B cell (primary cell): Measurements from ENCODE around the gene CPNE4. TPM values are rescaled to one million over a fixed set of nuclear protein-coding genes. Genes with fewer than 3 reads are reported as not detected.

Source experiments
- ATAC-seq: fragments of 200-7000 bp; cut with Tn5 transposase; one replicate; pipeline ENCODE4 v1.10.0; 2021; ENCODE audit warnings: low read depth, mild to moderate bottlenecking, moderate number of reproducible peaks, moderate library complexity
- CTCF ChIA-PET: fragments of 350-600 bp; sonication (Branson Sonifier 250); formaldehyde crosslinking; loops from one replicate; lab custom pipeline; 2021; ENCODE audit warnings: antibody characterized with exemption, inconsistent platforms; lab: Charles Lee
- POLR2A ChIA-PET: fragments of 350-600 bp; sonication (Branson Sonifier 250); formaldehyde crosslinking; loops from one replicate; lab custom pipeline; 2021; ENCODE audit warnings: antibody characterized with exemption; lab: Charles Lee
- DNase-seq: peaks from one replicate; pipeline ENCODE4 v3.0.0; 2013
- H2AFZ ChIP-seq: 2 replicates; pipeline ENCODE4 v1.6.1; 2012; ENCODE audit warnings: mild to moderate bottlenecking, low read depth, low read length; ENCODE audit not compliant: insufficient read depth, poor library complexity, severe bottlenecking
- H3K27ac ChIP-seq, 2 donors: 1 replicate in 1 of 2; 2 replicates in 1 of 2; pipeline ENCODE4 v1.5.1; 2012 to 2013; ENCODE audit warnings: low read length in 2 of 2, mild to moderate bottlenecking in 2 of 2, moderate library complexity in 1 of 2
- H3K27me3 ChIP-seq, 4 experiments: fragments of 200-600 bp in 1 of 4; sonication (generic) in 1 of 4; replicated peaks in 1 of 4; 1 replicate in 2 of 4; 2 replicates in 2 of 4; pipeline versions ENCODE4 v1.6.1 to v1.7.0; 2013 to 2016; ENCODE audit warnings: low read length in 3 of 4, mild to moderate bottlenecking in 2 of 4, mixed read lengths in 1 of 4, moderate library complexity in 1 of 4; ENCODE audit not compliant: insufficient read depth in 4 of 4, control insufficient read depth in 3 of 4; ENCODE audit errors: control extremely low read depth in 1 of 4
- H3K36me3 ChIP-seq, 2 experiments: replicated peaks in 1 of 2; 1 replicate in 1 of 2; 2 replicates in 1 of 2; pipeline versions ENCODE4 v1.6.1 to v1.7.1; 2013; ENCODE audit warnings: low read length in 1 of 2; ENCODE audit not compliant: insufficient read depth in 2 of 2, control insufficient read depth in 1 of 2; ENCODE audit errors: control extremely low read depth in 1 of 2, extremely low read depth in 1 of 2
- H3K4me1 ChIP-seq, 2 donors: fragments of 200-600 bp in 1 of 2; sonication (generic) in 1 of 2; 1 replicate in 1 of 2; 2 replicates in 1 of 2; pipeline versions ENCODE4 v1.5.1 to v1.6.1; 2013 to 2017; ENCODE audit warnings: low read length in 2 of 2; ENCODE audit not compliant: control insufficient read depth in 2 of 2, insufficient read depth in 2 of 2
- H3K4me2 ChIP-seq: replicated peaks from 2 replicates; pipeline ENCODE3; 2012; ENCODE audit warnings: mild to moderate bottlenecking, low read depth, low read length; ENCODE audit not compliant: poor library complexity, severe bottlenecking
- H3K4me3 ChIP-seq, 5 experiments: fragments of 200-600 bp in 1 of 5; sonication (generic) in 1 of 5; 1 replicate in 3 of 5; 2 replicates in 2 of 5; pipeline versions ENCODE4 v1.5.1 to v1.7.0; 2011 to 2016; ENCODE audit warnings: low read length in 4 of 5, mild to moderate bottlenecking in 4 of 5, low read depth in 2 of 5, control low read depth in 1 of 5, moderate library complexity in 1 of 5; ENCODE audit not compliant: insufficient read depth in 1 of 5; ENCODE audit errors: control extremely low read depth in 1 of 5, extremely low read depth in 1 of 5
- H3K79me2 ChIP-seq: fragments of 200-600 bp; sonication (generic); one replicate; pipeline ENCODE4 v1.6.0; 2016; ENCODE audit warnings: low read length; ENCODE audit not compliant: control insufficient read depth, insufficient read depth
- H3K9ac ChIP-seq: fragments of 200-600 bp; sonication (generic); 2 replicates; pipeline ENCODE4 v1.6.1; 2017; ENCODE audit warnings: mild to moderate bottlenecking, low read length, moderate library complexity
- H3K9me3 ChIP-seq, 3 donors: one replicate each; pipeline versions ENCODE4 v1.6.1 to v1.7.1; 2013; ENCODE audit warnings: low read length in 2 of 3; ENCODE audit not compliant: control insufficient read depth in 2 of 3, insufficient read depth in 1 of 3; ENCODE audit errors: control extremely low read depth in 1 of 3
- H4K20me1 ChIP-seq: 2 replicates; pipeline ENCODE4 v1.6.0; 2012; ENCODE audit warnings: mild to moderate bottlenecking, low read length; ENCODE audit not compliant: insufficient read depth, control insufficient read depth, poor library complexity, severe bottlenecking
- H3K27ac Mint-ChIP-seq: one replicate; pipeline ENCODE4 v1.8.0; 2021; ENCODE audit warnings: mixed read lengths
- H3K27me3 Mint-ChIP-seq: one replicate; pipeline ENCODE4 v1.8.0; 2021; ENCODE audit warnings: mixed read lengths
- H3K4me1 Mint-ChIP-seq: one replicate; pipeline ENCODE4 v1.8.0; 2021; ENCODE audit warnings: mixed read lengths
- H3K4me3 Mint-ChIP-seq: one replicate; pipeline ENCODE4 v1.8.0; 2021; ENCODE audit warnings: mixed read lengths
- H3K9me3 Mint-ChIP-seq: one replicate; pipeline ENCODE4 v1.8.0; 2022; ENCODE audit warnings: mixed read lengths; ENCODE audit not compliant: insufficient read depth
- EZH2 ChIP-seq: IDR thresholded peaks from 2 replicates; pipeline ENCODE4 v1.6.1; 2012; ENCODE audit warnings: borderline replicate concordance, low read depth, mild to moderate bottlenecking, moderate library complexity, low read length; ENCODE audit not compliant: insufficient read depth, poor library complexity, severe bottlenecking
- WGBS: methylation state at CpG from one replicate; pipeline ENCODE4 v1.1.5; 2013; ENCODE audit warnings: missing lambda C conversion rate; ENCODE audit not compliant: insufficient coverage; 5-methylcytosine and 5-hydroxymethylcytosine counted together
- intact Hi-C: fragments of 100-400 bp; cut with micrococcal nuclease; formaldehyde crosslinking; loops from one replicate; pipeline ENCODE4 v1.10.0; 2022
- polyA plus RNA-seq: library from polyadenylated mRNA; depleted of rRNA; stranded (reverse); fragments of >200 nt; gene quantifications from 2 replicates; pipeline ENCODE4 v1.2.3, GENCODE V29; 2012
- total RNA-seq, 2 donors: library from RNA; stranded (reverse); fragments of 120-200 nt in 1 of 2; gene quantifications; 1 replicate in 1 of 2; 2 replicates in 1 of 2; pipeline versions ENCODE4 v1.2.3 to v1.2.4, GENCODE V29; 2013 to 2022
- TF ChIP-seq, protein P1 (sequence below): fragments of 200-600 bp; IDR thresholded peaks from one replicate; pipeline ENCODE4 v1.8.0; 2022; ENCODE audit warnings: antibody characterized with exemption, mild to moderate bottlenecking

The CPNE4 gene
- total and polyA plus RNA-seq, 2 donors (not counting 1 experiment from before 2014, with no cell fraction given), result not detected

DNA sequence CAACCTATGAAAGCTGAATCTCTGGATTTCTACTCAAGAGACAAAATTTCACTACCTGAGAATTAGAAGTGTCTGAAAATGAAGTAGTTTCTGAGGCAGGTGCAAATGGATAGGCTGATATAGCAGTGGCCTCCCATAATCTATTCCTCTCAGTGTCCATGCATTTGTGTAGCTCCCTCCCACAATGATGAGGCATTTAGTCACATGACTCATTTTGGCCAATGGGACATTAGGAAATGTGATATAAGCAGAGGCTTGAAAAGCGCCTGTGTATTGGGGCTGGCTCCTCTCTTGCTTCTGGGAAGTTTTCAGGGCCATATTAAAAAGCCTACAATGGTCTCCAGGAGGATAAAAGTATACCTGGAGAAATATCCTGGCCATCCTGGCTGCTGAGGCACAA lies 452.4 kb downstream of the CPNE4 start:
- H3K4me3 ChIP-seq, result no peak overlapping the region
- no peak for TF ChIP-seq EZH2
- TF ChIP-seq, protein P1, sequence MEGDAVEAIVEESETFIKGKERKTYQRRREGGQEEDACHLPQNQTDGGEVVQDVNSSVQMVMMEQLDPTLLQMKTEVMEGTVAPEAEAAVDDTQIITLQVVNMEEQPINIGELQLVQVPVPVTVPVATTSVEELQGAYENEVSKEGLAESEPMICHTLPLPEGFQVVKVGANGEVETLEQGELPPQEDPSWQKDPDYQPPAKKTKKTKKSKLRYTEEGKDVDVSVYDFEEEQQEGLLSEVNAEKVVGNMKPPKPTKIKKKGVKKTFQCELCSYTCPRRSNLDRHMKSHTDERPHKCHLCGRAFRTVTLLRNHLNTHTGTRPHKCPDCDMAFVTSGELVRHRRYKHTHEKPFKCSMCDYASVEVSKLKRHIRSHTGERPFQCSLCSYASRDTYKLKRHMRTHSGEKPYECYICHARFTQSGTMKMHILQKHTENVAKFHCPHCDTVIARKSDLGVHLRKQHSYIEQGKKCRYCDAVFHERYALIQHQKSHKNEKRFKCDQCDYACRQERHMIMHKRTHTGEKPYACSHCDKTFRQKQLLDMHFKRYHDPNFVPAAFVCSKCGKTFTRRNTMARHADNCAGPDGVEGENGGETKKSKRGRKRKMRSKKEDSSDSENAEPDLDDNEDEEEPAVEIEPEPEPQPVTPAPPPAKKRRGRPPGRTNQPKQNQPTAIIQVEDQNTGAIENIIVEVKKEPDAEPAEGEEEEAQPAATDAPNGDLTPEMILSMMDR, result no peak
- H3K4me2 ChIP-seq, result no peak overlapping the region
- ATAC-seq (no peak), DNase-seq (no peak)
- no peak overlapping the region for H3K27ac ChIP-seq
- peaks cover 3% of the 10 kb centered on the region for H3K27me3 Mint-ChIP-seq
- H4K20me1 ChIP-seq, result no peaks in the 10 kb centered on the region
- H3K79me2 ChIP-seq, result no peaks in the 10 kb centered on the region
- no peak overlapping the region for H3K27ac Mint-ChIP-seq
- no peaks in the 10 kb centered on the region for H3K9me3 ChIP-seq
- POLR2A ChIA-PET, result no interaction called here
- no peak overlapping the region for H3K9ac ChIP-seq
- whole genome bisulfite sequencing, result 89% methylated on average over 1 of the region's 1 CpG
- CTCF ChIA-PET, result no interaction called here
- intact Hi-C loops, result no loop called here
- H2AFZ ChIP-seq, result no peak overlapping the region
- H3K27me3 ChIP-seq, result no peaks in the 10 kb centered on the region
- no peaks in the 10 kb centered on the region for H3K36me3 ChIP-seq
- H3K4me3 Mint-ChIP-seq, result no peak overlapping the region
- H3K4me1 ChIP-seq, result no peaks in the 10 kb centered on the region
- no peaks in the 10 kb centered on the region for H3K4me1 Mint-ChIP-seq
- H3K9me3 Mint-ChIP-seq, result no peaks in the 10 kb centered on the region

DNA sequence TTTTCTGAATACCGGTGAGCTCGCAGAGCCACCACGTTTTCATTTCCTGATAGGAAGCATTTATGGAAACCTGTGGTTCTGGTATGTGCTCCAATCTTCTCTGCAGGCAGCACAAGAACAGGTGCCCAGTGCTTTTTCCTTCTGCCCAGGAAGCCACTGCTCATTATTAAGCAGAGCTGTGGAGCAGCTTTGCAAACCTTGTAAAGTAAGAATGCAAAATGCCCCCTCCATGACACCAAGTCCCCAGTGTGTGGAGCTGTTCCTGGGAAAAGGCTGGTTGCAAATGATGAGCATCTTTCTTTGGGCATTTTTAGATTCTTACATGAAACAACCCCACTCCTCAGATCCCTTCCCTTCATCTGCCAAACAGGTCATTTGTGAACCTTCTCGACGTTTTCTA lies 466.4 kb downstream of the CPNE4 start:
- Mint-ChIP-seq H3K27me3 (peaks cover 15% of the 10 kb centered on the region), H3K27ac (no peak overlapping the region), H3K9me3 (no peaks in the 10 kb centered on the region), H3K4me3 (no peak overlapping the region), H3K4me1 (no peaks in the 10 kb centered on the region)
- Histone ChIP-seq H3K27ac (no peak overlapping the region), H3K4me3 (no peak overlapping the region), H4K20me1 (no peaks in the 10 kb centered on the region), H3K79me2 (no peaks in the 10 kb centered on the region), H3K4me2 (no peak overlapping the region), H3K27me3 (peaks cover 0 to 3% (median under 1%) of the 10 kb centered on the region in 4 experiments), H3K9me3 (no peaks in the 10 kb centered on the region), H3K4me1 (no peaks in the 10 kb centered on the region), H2AFZ (no peak overlapping the region), H3K36me3 (no peaks in the 10 kb centered on the region), H3K9ac (no peak overlapping the region)
- DNase-seq, result no peak
- TF ChIP-seq, protein P1, result no peak
- TF ChIP-seq EZH2, result no peak
- POLR2A ChIA-PET, result no interaction called here
- CTCF ChIA-PET, result no interaction called here
- ATAC-seq, result no peak
- 29% methylated on average over 5 of the region's 5 CpGs for WGBS
- intact Hi-C loops, result no loop called here
